ENCODE results near the gene MT1B.

Gene MT1B

GRCh38 chr16:56643080-56643778, 8.5 kb upstream of the MT1B start:
- Histone ChIP-seq H4K20me1 (ENCODE audit: insufficient read depth, low read length) (no peaks in the 10 kb centered on the region), H3K9ac (ENCODE audit: low read length) (peak overlapping the region; percentile 46), H3K36me3 (replicated peaks; ENCODE audit: low read depth, low read length) (no peaks in the 10 kb centered on the region), H2AFZ (ENCODE audit: low read depth, low read length) (peak overlapping the region; percentile 85), H3K9me3 (ENCODE audit: insufficient read depth, low read length) (no peaks in the 10 kb centered on the region), H3K4me2 (ENCODE audit: low read length) (peak overlapping the region; percentile 88), H3K4me1 (ENCODE audit: low read length) (peaks cover 13% of the 10 kb centered on the region), H3K79me2 (ENCODE audit: low read length) (no peaks in the 10 kb centered on the region), H3K27me3 (ENCODE audit: low read depth, low read length) (peaks cover 47% of the 10 kb centered on the region), H3K4me3 (ENCODE audit: low read length) (peak overlapping the region; percentile 73), H3K27ac (ENCODE audit: low read length) (no peak overlapping the region)
- TF ChIP-seq, protein P1, sequence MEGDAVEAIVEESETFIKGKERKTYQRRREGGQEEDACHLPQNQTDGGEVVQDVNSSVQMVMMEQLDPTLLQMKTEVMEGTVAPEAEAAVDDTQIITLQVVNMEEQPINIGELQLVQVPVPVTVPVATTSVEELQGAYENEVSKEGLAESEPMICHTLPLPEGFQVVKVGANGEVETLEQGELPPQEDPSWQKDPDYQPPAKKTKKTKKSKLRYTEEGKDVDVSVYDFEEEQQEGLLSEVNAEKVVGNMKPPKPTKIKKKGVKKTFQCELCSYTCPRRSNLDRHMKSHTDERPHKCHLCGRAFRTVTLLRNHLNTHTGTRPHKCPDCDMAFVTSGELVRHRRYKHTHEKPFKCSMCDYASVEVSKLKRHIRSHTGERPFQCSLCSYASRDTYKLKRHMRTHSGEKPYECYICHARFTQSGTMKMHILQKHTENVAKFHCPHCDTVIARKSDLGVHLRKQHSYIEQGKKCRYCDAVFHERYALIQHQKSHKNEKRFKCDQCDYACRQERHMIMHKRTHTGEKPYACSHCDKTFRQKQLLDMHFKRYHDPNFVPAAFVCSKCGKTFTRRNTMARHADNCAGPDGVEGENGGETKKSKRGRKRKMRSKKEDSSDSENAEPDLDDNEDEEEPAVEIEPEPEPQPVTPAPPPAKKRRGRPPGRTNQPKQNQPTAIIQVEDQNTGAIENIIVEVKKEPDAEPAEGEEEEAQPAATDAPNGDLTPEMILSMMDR (IDR thresholded peaks at IDR 0.05; ENCODE audit: low read depth, low read length): peak; percentile 50
- no peak for TF ChIP-seq EZH2phosphoT487 (IDR thresholded peaks at IDR 0.05; ENCODE audit: low read depth)

GRCh38 chr16:56643833-56644232, 7.9 kb upstream of the MT1B start:
- Histone ChIP-seq H3K27ac (ENCODE audit: low read length) (no peak overlapping the region), H3K9me3 (ENCODE audit: insufficient read depth, low read length) (no peaks in the 10 kb centered on the region), H3K9ac (ENCODE audit: low read length) (peak overlapping the region; percentile 46), H3K4me1 (ENCODE audit: low read length) (peaks cover 13% of the 10 kb centered on the region), H3K4me3 (ENCODE audit: low read length) (peak overlapping the region; percentile 73), H3K27me3 (ENCODE audit: low read depth, low read length) (peaks cover 48% of the 10 kb centered on the region), H2AFZ (ENCODE audit: low read depth, low read length) (peak overlapping the region; percentile 85), H3K36me3 (replicated peaks; ENCODE audit: low read depth, low read length) (no peaks in the 10 kb centered on the region), H4K20me1 (ENCODE audit: insufficient read depth, low read length) (no peaks in the 10 kb centered on the region), H3K4me2 (ENCODE audit: low read length) (peak overlapping the region; percentile 88), H3K79me2 (ENCODE audit: low read length) (no peaks in the 10 kb centered on the region)
- TF ChIP-seq, protein P1 (IDR thresholded peaks at IDR 0.05; ENCODE audit: low read depth, low read length): no peak
- no peak for TF ChIP-seq EZH2phosphoT487 (IDR thresholded peaks at IDR 0.05; ENCODE audit: low read depth)

DNA sequence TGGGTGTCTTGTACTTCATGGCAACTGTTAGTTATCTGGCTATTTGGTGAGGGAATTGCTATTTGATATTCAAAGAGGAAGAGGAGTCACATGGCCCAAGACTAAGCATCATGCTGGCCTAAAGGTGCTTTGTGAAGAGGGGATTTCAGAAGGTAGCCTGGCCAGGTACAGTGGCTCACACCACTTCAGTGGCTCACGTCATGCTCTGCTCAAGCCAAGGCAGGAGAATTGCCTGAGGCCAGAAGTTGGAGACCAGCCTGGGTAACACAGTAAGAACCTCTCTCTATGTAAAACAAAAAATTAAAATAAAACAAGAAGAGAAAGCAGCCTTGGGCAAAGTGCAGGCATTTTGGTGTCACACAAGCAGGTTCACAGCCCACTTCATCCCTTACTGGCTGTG, 6.4 kb upstream of the MT1B start:
- TF ChIP-seq EZH2phosphoT487 (IDR thresholded peaks at IDR 0.05; ENCODE audit: low read depth): no peak
- TF ChIP-seq, protein P1 (IDR thresholded peaks at IDR 0.05; ENCODE audit: low read depth, low read length): no peak
- H3K9ac ChIP-seq (ENCODE audit: low read length): no peak overlapping the region
- no peaks in the 10 kb centered on the region for H4K20me1 ChIP-seq (ENCODE audit: insufficient read depth, low read length)
- H3K9me3 ChIP-seq (ENCODE audit: insufficient read depth, low read length): no peaks in the 10 kb centered on the region
- H3K4me3 ChIP-seq (ENCODE audit: low read length): no peak overlapping the region
- H3K4me2 ChIP-seq (ENCODE audit: low read length): no peak overlapping the region
- no peak overlapping the region for H2AFZ ChIP-seq (ENCODE audit: low read depth, low read length)
- H3K4me1 ChIP-seq (ENCODE audit: low read length): peaks cover 13% of the 10 kb centered on the region
- H3K36me3 ChIP-seq (replicated peaks; ENCODE audit: low read depth, low read length): no peaks in the 10 kb centered on the region
- no peak overlapping the region for H3K27ac ChIP-seq (ENCODE audit: low read length)
- H3K27me3 ChIP-seq (ENCODE audit: low read depth, low read length): peaks cover 42% of the 10 kb centered on the region
- no peaks in the 10 kb centered on the region for H3K79me2 ChIP-seq (ENCODE audit: low read length)

GRCh38 chr16:56645838-56646237, 5.8 kb upstream of the MT1B start:
- no peaks in the 10 kb centered on the region for H3K79me2 ChIP-seq (ENCODE audit: low read length)
- peaks cover 42% of the 10 kb centered on the region for H3K27me3 ChIP-seq (ENCODE audit: low read depth, low read length)
- H3K4me1 ChIP-seq (ENCODE audit: low read length): peaks cover 13% of the 10 kb centered on the region
- H2AFZ ChIP-seq (ENCODE audit: low read depth, low read length): no peak overlapping the region
- H3K9ac ChIP-seq (ENCODE audit: low read length): no peak overlapping the region
- no peaks in the 10 kb centered on the region for H4K20me1 ChIP-seq (ENCODE audit: insufficient read depth, low read length)
- TF ChIP-seq, protein P1 (IDR thresholded peaks at IDR 0.05; ENCODE audit: low read depth, low read length): no peak
- no peak for TF ChIP-seq EZH2phosphoT487 (IDR thresholded peaks at IDR 0.05; ENCODE audit: low read depth)
- no peak overlapping the region for H3K27ac ChIP-seq (ENCODE audit: low read length)
- H3K4me2 ChIP-seq (ENCODE audit: low read length): no peak overlapping the region
- no peak overlapping the region for H3K4me3 ChIP-seq (ENCODE audit: low read length)
- no peaks in the 10 kb centered on the region for H3K36me3 ChIP-seq (replicated peaks; ENCODE audit: low read depth, low read length)
- no peaks in the 10 kb centered on the region for H3K9me3 ChIP-seq (ENCODE audit: insufficient read depth, low read length)

Data from OCI-LY3 (cell line).